Kidney capillary endothelial cell (primary cell): ENCODE measurements around the gene OR52N2.

Experiments
- DNase-seq: peaks from one replicate; pipeline ENCODE4 v3.0.0-alpha.2; 2018; ENCODE audit warnings: low spot score

Gene OR52N2

GRCh38 chr11:5808500-5809121, at the start of gene OR52N2:
Gene OR52N2 (plus strand): TSS chr11:5808924. CDS start chr11:5820336, 11,412 bp downstream.
- peak; percentile 67 for DNase-seq

GRCh38 chr11:5767056-5767455, 41.7 kb upstream of the OR52N2 start:
- DNase-seq, result no peak

GRCh38 chr11:5783255-5783654, 25.5 kb upstream of the OR52N2 start, which contains the start of gene OR52N5:
Gene OR52N5 (minus strand): TSS chr11:5783355. CDS start chr11:5778634, 4,721 bp downstream.
- no peak for DNase-seq

GRCh38 chr11:5791165-5791564, 17.6 kb upstream of the OR52N2 start, which contains the start of gene OR52N1:
Gene OR52N1 (minus strand): TSS chr11:5791265. CDS start chr11:5788816, 2,449 bp downstream.
- DNase-seq, result no peak

- DNase-seq, result no peak
Observed at GRCh38 chr11:5796541-5796940, 12.2 kb upstream of the OR52N2 start.

- no peak for DNase-seq
Observed at GRCh38 chr11:5803982-5804381, 4.7 kb upstream of the OR52N2 start.

GRCh38 chr11:5807580-5807979, 1.1 kb upstream of the OR52N2 start:
- no peak for DNase-seq

GRCh38 chr11:5809122-5809519, 397 bp downstream of the OR52N2 start:
- peak; percentile 2 for DNase-seq

- DNase-seq, result no peak
Observed at GRCh38 chr11:5809905-5810795, 1.4 kb downstream of the OR52N2 start.

GRCh38 chr11:5815534-5815933, 6.8 kb downstream of the OR52N2 start:
- DNase-seq, result no peak

GRCh38 chr11:5818245-5818886, 9.6 kb downstream of the OR52N2 start:
- DNase-seq, result no peak

GRCh38 chr11:5831196-5831829, 22.6 kb downstream of the OR52N2 start:
- no peak for DNase-seq

GRCh38 chr11:5833446-5833845, 24.7 kb downstream of the OR52N2 start:
- DNase-seq, result no peak

- DNase-seq, result no peak
Observed at GRCh38 chr11:5837695-5838094, 29.0 kb downstream of the OR52N2 start.

- no peak for DNase-seq
Observed at GRCh38 chr11:5841797-5842196, 33.1 kb downstream of the OR52N2 start, which contains the start of gene OR52E6. Gene OR52E6 (minus strand): TSS chr11:5841897. CDS start chr11:5841897, 0 bp downstream.

- DNase-seq, result no peak
Observed at GRCh38 chr11:5846701-5847100, 38.0 kb downstream of the OR52N2 start.

GRCh38 chr11:5847711-5848110, 39.0 kb downstream of the OR52N2 start:
- no peak for DNase-seq

- DNase-seq, result no peak
Observed at GRCh38 chr11:5851002-5851401, 42.3 kb downstream of the OR52N2 start.

- no peak for DNase-seq
Observed at GRCh38 chr11:5857590-5857989, 48.9 kb downstream of the OR52N2 start, which contains the start of gene OR52E8. Gene OR52E8 (minus strand): TSS chr11:5857690. CDS start chr11:5857690, 0 bp downstream.

GRCh38 chr11:5865826-5866225, 57.1 kb downstream of the OR52N2 start:
- no peak for DNase-seq
